Stimulated activated memory B cell treated with anti-CD40 and anti-IgM and Interleukin-4, amounts not matched to agents 10 μg/mL and 1 μg/mL and 100 μg/mL, for 72 hours (primary cell): Measurements from ENCODE around the gene MYO1E.

ENCODE experiments used
- ATAC-seq: fragments of 150-1000 bp; cut with Tn5 transposase; 2 replicates; pipeline ENCODE4 v1.10.0; 2021
- H3K27ac Mint-ChIP-seq: one replicate; pipeline ENCODE4 v1.8.0; 2022; ENCODE audit warnings: mild to moderate bottlenecking, mixed read lengths
- H3K27me3 Mint-ChIP-seq: one replicate; pipeline ENCODE4 v1.8.0; 2022; ENCODE audit warnings: mixed read lengths
- H3K36me3 Mint-ChIP-seq: one replicate; pipeline ENCODE4 v1.8.0; 2022; ENCODE audit warnings: mixed read lengths
- H3K4me1 Mint-ChIP-seq: one replicate; pipeline ENCODE4 v1.8.0; 2022; ENCODE audit warnings: mixed read lengths
- H3K4me3 Mint-ChIP-seq: one replicate; pipeline ENCODE4 v1.8.0; 2022; ENCODE audit warnings: mild to moderate bottlenecking, moderate library complexity, mixed read lengths
- H3K9me3 Mint-ChIP-seq: one replicate; pipeline ENCODE4 v1.8.0; 2022; ENCODE audit warnings: mixed read lengths

MYO1E gene

DNA sequence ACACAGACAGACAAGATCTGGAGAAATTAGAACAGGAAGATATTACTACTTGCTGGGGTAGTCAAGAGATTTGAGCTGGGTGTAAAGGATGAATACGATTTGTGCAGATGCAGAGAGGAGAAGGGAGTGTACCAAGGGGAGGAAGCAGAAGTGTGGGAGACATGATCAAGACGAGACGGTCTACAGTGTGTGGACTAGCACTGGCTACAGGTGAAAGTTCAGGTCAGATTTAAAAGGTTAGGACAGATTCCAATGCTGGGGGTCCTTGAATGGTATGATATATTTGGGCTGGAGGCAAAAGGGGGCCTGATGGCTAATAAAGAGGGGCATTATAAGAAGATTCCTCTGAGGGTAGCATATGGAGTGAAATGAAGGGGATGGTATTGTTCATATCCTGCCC is 154.0 kb downstream of the MYO1E start:
- Mint-ChIP-seq H3K36me3 (peaks cover 69% of the 10 kb centered on the region), H3K4me1 (no peaks in the 10 kb centered on the region), H3K27me3 (no peaks in the 10 kb centered on the region), H3K4me3 (no peak overlapping the region), H3K9me3 (no peaks in the 10 kb centered on the region), H3K27ac (peak overlapping the region; percentile 0)
- no peak for ATAC-seq

DNA sequence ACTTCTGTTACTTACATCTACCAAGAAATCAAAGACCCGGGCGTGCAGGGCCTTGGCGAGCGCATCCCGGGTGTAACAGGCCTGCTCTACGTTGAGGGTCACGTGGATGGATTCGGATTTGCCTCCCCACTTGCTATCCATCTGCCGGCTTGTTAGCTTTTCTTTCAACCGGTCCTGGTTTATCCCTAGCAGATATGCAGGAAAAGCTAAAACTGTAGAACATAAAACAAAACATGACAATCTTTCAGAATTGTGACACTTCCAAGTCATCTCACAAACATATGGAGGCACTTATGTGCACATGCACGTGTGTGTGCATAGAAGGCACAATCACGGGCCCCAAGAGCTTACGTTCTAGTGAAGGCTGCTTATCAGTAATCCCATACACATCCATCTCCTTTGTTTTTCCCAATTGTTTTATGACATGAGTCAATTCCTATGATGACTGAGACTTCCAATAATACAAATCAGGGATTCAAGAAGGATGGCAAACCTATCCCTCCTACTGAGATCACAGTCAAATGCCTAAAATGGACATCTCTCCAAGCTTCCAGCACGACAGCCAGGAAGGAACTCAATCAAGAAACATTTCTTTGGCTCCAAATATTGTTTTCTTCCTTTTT is 154.7 kb downstream of the MYO1E start:
- ATAC-seq: no peak
- no peaks in the 10 kb centered on the region for H3K4me1 Mint-ChIP-seq
- H3K4me3 Mint-ChIP-seq: no peak overlapping the region
- no peaks in the 10 kb centered on the region for H3K27me3 Mint-ChIP-seq
- H3K27ac Mint-ChIP-seq: peak overlapping the region; percentile 0
- peaks cover 62% of the 10 kb centered on the region for H3K36me3 Mint-ChIP-seq
- H3K9me3 Mint-ChIP-seq: no peaks in the 10 kb centered on the region

DNA sequence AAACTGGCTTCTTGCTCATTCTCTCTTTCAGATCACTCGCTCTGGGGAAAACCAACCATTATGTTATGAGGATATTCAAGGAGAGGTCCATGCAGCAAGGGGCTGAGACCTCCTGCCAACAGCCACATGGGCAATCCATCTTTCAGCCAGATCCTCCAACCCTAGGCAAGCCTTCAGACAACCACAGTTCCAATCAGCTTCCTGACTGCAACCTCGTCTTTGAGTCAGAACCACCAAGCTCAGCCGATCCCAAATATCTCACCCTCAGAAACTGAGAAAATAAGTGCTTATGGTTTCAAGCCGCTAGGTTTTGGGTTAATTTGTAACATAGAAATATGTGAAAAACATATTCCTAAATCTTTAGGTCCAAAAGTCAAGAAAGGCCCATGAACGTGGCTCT is 155.8 kb downstream of the MYO1E start:
- Mint-ChIP-seq H3K9me3 (no peaks in the 10 kb centered on the region), H3K27me3 (no peaks in the 10 kb centered on the region), H3K4me3 (no peak overlapping the region), H3K4me1 (no peaks in the 10 kb centered on the region), H3K27ac (no peak overlapping the region), H3K36me3 (peaks cover 62% of the 10 kb centered on the region)
- ATAC-seq: no peak

DNA sequence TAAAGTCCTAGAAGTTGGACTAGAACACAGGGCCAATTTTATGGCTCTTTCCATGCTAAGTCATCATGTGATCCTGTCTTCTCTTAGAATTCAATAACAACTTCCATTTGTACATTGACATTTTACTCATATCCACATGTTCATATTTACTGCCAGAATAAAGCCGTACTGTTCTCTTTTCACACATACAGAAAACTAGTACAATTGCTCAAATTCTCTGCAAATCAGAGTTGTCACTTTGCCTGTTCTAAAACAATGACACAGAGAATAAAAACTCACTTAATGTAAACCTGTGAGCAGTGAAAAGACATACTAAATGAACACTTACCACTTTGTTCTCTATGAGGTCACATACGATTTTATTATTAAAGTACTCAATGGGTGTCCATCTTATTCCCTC is 162.5 kb downstream of the MYO1E start:
- H3K4me3 Mint-ChIP-seq: no peak overlapping the region
- no peak overlapping the region for H3K27ac Mint-ChIP-seq
- no peaks in the 10 kb centered on the region for H3K9me3 Mint-ChIP-seq
- no peaks in the 10 kb centered on the region for H3K27me3 Mint-ChIP-seq
- peaks cover 62% of the 10 kb centered on the region for H3K36me3 Mint-ChIP-seq
- H3K4me1 Mint-ChIP-seq: no peaks in the 10 kb centered on the region
- no peak for ATAC-seq

DNA sequence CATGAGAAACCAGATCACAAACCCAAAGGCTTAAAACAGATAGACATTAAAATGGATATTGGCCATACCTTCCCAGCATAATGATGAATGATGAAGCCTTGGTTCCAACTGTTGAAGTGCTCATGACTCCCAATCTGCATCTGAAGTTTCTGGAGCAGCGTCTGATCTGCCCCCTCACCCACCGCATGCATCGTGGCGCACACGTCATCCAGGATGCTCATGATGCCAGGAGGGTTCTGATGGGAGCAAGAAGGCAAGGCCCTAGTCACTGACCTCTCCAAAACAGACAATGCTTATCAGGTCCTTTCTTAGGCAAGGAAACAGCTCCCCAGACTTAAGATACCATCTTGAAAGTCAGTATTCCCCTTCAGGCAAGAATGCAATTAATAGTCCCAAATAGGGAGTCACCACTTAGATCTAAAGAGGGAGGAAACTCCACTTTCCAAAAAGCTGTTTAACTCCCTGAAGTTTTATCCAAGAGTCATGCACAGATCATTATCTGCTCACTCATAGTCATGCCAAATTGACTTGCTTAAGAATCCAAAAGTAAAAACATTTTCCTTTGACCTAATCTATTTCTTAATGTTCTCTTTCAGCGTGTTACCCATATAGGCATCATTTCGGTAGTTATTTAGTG is 163.9 kb downstream of the MYO1E start:
- ATAC-seq: no peak
- Mint-ChIP-seq H3K9me3 (no peaks in the 10 kb centered on the region), H3K4me1 (peaks cover 9% of the 10 kb centered on the region), H3K36me3 (peaks cover 68% of the 10 kb centered on the region), H3K27ac (no peak overlapping the region), H3K27me3 (no peaks in the 10 kb centered on the region), H3K4me3 (no peak overlapping the region)

DNA sequence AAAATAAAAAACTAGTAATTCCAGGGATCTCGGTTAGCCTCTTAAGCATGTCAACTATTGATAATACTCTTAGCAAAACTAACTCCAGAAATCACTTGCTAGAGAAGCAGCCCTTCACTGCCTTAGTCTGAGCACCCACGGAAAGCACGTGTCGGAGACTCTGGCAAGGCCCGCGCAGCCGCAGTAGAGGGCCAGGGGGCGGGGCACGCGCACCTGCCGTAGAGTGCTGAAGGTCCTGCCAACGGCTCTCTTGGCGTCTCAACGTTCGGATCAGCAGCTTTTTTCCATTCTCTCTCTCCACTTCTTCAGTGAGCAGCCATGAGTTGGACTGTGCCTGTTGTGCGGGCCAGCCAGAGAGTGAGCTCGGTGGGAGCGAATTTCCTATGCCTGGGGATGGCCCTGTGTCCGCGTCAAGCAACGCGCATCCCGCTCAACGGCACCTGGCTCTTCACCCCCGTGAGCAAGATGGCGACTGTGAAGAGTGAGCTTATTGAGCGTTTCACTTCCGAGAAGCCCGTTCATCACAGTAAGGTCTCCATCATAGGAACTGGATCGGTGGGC is 166.0 kb downstream of the MYO1E start, which contains the start of gene LDHAL6B:
Gene LDHAL6B, plus strand, starts transcription at position 221 of the 561 bp plus-strand sequence. Its CDS starts 98 bp downstream, at position 319.
- Mint-ChIP-seq H3K27me3 (no peaks in the 10 kb centered on the region), H3K9me3 (no peaks in the 10 kb centered on the region), H3K4me1 (peaks cover 9% of the 10 kb centered on the region), H3K4me3 (no peak within 1 kb of the TSS), H3K36me3 (peaks cover 69% of the 10 kb centered on the region), H3K27ac (peak within 1 kb of the TSS; percentile 10)
- no peak for ATAC-seq

DNA sequence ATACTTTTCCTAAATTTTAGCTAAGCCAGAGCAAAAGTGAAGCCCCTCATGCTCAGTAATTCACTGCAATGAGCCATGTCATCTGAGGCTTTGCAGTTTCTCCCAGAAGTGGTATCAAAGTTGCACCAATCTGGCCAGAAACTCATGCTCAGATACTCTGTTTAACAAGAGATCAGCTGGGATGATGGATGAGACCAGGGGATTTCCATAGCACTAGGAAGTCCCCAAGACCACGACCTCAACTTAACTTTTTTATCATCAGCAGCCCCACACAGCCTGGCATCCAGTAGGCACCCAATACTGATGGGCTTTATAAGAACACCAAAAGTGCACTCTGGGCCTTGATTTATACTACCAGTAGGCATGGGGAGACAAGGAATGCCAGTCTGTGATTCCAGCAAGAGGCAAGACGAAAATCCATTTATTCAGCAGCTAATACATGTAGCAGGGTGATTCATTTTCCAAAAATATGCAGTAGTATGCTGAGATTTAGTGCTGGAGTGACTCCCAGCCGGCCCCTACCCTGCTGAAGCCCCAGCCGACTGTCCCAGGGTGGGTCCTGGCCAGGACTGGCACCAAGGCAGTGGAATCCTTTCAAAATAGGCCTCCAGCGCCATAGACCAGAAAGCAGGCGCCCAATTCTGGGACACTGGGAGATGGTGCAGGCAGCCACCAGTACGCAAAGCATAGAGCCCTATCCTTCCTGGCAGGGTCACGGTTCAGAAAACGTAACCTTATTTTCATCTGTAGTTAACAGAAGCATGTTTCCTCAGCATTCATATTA is 166.6 kb downstream of the MYO1E start:
- H3K9me3 Mint-ChIP-seq: no peaks in the 10 kb centered on the region
- no peak overlapping the region for H3K4me3 Mint-ChIP-seq
- peak overlapping the region; percentile 10 for H3K27ac Mint-ChIP-seq
- H3K4me1 Mint-ChIP-seq: peaks cover 9% of the 10 kb centered on the region
- peaks cover 64% of the 10 kb centered on the region for H3K36me3 Mint-ChIP-seq
- H3K27me3 Mint-ChIP-seq: no peaks in the 10 kb centered on the region
- no peak for ATAC-seq

DNA sequence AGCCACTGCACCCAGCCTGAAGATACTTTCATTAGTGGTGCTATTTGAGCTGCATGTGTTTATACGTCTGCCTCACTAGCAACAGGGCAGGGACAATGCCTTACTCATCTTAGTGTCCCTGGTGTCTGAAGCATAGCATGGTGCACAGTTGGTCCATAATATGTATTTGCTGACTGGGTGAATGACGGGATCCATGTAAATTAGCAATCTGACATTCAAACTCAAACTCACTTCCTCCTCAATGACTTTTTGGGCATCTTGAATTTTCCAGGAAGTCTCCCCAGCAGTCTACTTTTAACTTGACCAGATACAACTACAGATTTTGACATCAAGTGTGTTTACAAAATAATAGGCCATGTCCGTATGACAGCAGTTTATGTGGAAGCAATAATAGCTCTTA is 169.0 kb downstream of the MYO1E start:
- H3K27me3 Mint-ChIP-seq: no peaks in the 10 kb centered on the region
- peak overlapping the region; percentile 30 for H3K27ac Mint-ChIP-seq
- peak; percentile 57 for ATAC-seq
- H3K4me3 Mint-ChIP-seq: no peak overlapping the region
- H3K36me3 Mint-ChIP-seq: peaks cover 72% of the 10 kb centered on the region
- peaks cover 9% of the 10 kb centered on the region for H3K4me1 Mint-ChIP-seq
- no peaks in the 10 kb centered on the region for H3K9me3 Mint-ChIP-seq

DNA sequence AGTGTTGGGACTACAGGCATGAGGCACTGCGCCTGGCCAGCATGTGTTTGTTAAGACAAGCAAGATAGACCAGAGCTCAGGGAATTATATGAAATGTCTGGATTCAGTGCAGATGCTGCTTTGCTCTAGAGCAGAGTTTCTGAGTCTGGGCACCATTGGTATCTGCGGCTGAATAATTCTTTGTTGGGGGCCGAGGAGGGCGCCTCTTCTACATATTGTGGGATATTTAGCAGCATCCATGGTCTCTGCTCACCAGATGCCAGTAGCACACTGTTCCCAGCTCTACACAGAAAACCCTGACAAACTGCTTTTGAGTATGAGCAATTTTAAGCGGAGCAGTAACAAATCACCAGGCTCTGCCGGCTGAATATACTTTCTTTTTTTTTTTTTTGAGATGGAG is 169.7 kb downstream of the MYO1E start:
- Mint-ChIP-seq H3K9me3 (no peaks in the 10 kb centered on the region), H3K36me3 (peaks cover 68% of the 10 kb centered on the region), H3K27me3 (no peaks in the 10 kb centered on the region), H3K4me1 (peaks cover 9% of the 10 kb centered on the region), H3K27ac (no peak overlapping the region), H3K4me3 (no peak overlapping the region)
- ATAC-seq: no peak

DNA sequence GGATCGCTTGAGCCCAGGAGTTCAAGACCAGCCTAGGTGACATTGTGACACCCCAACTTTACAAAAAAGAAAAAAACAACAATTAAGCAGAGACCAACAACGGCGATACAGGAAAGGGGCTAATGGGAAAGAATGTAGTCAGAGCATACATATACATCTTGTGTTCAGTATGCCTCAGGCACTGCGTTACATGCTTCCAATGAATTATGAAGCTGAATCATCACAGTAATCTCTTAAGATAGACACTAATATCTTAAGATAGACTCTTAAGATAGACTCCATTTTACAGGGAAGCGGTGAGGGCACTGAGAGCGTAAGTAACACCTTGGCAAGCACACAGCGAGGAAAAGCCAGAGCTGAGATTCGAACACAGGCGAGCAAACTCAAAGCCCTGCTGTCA is 172.1 kb downstream of the MYO1E start:
- H3K36me3 Mint-ChIP-seq: peaks cover 48% of the 10 kb centered on the region
- H3K9me3 Mint-ChIP-seq: no peaks in the 10 kb centered on the region
- no peaks in the 10 kb centered on the region for H3K27me3 Mint-ChIP-seq
- H3K4me1 Mint-ChIP-seq: peaks cover 9% of the 10 kb centered on the region
- H3K4me3 Mint-ChIP-seq: no peak overlapping the region
- H3K27ac Mint-ChIP-seq: no peak overlapping the region
- no peak for ATAC-seq

DNA sequence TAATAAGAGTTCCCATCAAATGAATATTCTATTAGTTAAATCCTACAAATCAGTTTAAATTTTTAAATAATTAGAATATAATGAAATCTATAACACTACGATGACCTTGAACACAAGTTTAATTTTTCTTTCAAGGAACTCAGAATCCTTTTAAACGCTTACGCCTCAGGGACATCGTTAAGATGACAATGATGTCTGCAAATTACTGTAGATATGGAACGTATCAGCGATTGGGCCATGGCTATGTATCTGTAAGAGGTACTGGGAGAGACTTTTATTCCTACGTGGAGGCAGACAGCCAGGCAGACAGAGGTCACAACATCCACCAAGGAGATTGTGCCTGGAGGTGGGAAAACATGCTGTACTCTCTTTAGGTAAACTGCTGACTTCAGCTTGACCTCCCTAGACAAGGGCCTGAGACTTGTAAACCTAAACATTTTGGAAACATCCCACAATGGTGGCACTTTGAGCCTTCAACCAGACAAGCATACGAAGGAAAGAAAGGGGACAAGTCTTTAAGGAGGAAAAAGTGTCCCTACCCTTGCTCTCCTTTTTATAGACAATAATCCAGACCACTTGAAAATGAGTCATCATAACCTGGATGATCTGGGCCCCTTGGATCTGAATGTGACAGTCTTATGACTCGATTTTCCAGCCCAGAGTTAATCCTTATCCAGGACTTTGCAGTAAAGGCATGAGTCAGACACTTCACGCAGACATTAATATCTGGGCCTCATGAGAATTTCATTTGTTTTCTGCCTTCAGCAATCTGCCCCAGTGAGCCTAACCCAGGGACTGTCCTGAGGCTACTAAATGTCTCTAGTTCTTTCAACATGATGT is 172.8 kb downstream of the MYO1E start:
- Mint-ChIP-seq H3K36me3 (peaks cover 48% of the 10 kb centered on the region), H3K4me3 (no peak overlapping the region), H3K9me3 (no peaks in the 10 kb centered on the region), H3K27ac (no peak overlapping the region), H3K4me1 (peaks cover 9% of the 10 kb centered on the region), H3K27me3 (no peaks in the 10 kb centered on the region)
- ATAC-seq: no peak

DNA sequence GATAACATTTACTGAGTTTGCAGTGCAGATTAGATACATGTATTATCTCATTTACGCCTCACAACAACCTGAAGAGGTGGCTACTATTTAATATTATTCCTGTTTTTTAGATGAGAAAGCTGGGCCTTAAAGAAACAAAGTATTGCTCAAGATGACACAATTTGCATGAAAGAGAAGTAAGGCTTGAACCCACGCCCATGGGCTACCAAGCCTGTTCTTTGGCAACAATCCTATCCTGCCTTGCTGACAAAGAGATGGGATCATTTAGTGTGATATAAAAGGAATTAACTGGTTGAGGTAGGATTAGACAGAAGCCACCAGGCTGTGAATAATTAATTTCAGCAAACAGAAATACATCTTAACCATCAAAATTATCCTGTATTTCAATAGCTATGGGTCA is 175.2 kb downstream of the MYO1E start:
- Mint-ChIP-seq H3K27ac (no peak overlapping the region), H3K27me3 (no peaks in the 10 kb centered on the region), H3K9me3 (no peaks in the 10 kb centered on the region), H3K4me1 (no peaks in the 10 kb centered on the region), H3K36me3 (peaks cover 46% of the 10 kb centered on the region), H3K4me3 (no peak overlapping the region)
- no peak for ATAC-seq

DNA sequence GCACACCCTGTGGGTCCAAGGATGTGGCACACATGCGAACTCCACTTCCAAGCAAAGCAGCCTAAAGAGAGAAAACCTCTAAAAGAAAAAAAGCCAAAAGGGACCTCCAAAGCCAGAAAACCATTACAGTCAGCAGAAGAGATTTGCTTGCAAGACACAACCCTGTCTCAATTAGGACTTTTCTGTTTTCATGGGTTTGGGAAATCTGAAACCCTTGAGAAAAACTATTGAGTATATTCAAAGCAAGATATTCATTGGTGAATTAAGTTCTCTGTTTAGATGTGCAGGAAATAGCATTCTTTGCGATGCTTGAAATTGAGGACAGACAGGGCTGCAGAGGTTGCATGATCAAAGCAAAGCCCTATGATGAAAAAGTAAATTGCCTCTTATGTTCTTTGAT is 176.3 kb downstream of the MYO1E start:
- Mint-ChIP-seq H3K4me3 (no peak overlapping the region), H3K27ac (no peak overlapping the region), H3K27me3 (no peaks in the 10 kb centered on the region), H3K4me1 (no peaks in the 10 kb centered on the region), H3K36me3 (peaks cover 52% of the 10 kb centered on the region), H3K9me3 (no peaks in the 10 kb centered on the region)
- no peak for ATAC-seq

DNA sequence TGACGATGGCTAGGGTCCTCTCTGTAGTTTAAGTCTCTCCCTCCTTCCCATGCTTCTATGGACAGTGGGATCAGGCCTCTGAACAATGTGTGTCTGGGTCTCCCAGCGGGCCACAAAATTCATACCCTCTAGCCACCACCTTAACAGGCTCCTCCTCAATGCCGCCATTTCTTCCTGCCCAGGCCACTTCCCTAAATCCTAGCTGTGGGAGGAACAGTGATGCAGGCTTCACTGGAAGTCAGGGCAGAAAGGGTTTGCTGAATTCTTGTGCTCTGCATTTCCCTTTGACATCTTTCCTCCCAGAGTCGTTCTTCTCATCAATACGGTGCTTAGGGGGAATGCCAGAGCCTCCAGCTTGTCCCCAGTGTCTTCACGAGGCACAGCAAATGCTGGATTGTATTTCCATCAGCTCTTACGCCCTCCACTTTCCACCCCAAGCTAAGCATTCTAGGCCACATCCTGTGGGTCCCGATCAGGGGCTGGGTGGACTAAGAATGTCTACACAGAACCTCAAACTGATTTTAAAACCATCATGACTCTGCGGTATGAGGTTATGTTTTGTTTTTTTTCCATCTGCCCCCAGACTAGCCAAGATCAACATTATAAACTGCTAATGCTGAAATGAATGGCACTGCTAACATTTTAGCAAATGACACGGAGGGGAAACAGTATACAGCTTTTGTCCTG is 177.9 kb downstream of the MYO1E start:
- peaks cover 59% of the 10 kb centered on the region for H3K36me3 Mint-ChIP-seq
- H3K9me3 Mint-ChIP-seq: no peaks in the 10 kb centered on the region
- H3K27ac Mint-ChIP-seq: no peak overlapping the region
- no peak overlapping the region for H3K4me3 Mint-ChIP-seq
- ATAC-seq: no peak
- no peaks in the 10 kb centered on the region for H3K27me3 Mint-ChIP-seq
- H3K4me1 Mint-ChIP-seq: no peaks in the 10 kb centered on the region
